HEK293T (cell line): ENCODE measurements around the gene PLEKHG4B.

ENCODE experiments used
- ARNT ChIP-seq: fragments of 450-650 bp; IDR thresholded peaks from 2 replicates; pipeline ENCODE4 v1.6.1; 2017; ENCODE audit warnings: mild to moderate bottlenecking
- ELF4 ChIP-seq: fragments of 450-650 bp; IDR thresholded peaks from 2 replicates; pipeline ENCODE4 v1.6.1; 2017; ENCODE audit warnings: antibody characterized with exemption
- FOXA1 ChIP-seq: fragments of 450-650 bp; IDR thresholded peaks from 2 replicates; pipeline ENCODE4 v1.6.1; 2016; ENCODE audit warnings: mild to moderate bottlenecking
- FOXK2 ChIP-seq: fragments of 450-650 bp; IDR thresholded peaks from 2 replicates; pipeline ENCODE4 v1.6.1; 2016; ENCODE audit warnings: mild to moderate bottlenecking
- FOXM1 ChIP-seq: fragments of 450-650 bp; IDR thresholded peaks from 2 replicates; pipeline ENCODE4 v1.6.1; 2017; ENCODE audit warnings: mild to moderate bottlenecking, borderline replicate concordance
- HDGF ChIP-seq: fragments of 450-650 bp; IDR thresholded peaks from 2 replicates; pipeline ENCODE4 v1.6.1; 2017; ENCODE audit warnings: antibody characterized with exemption, borderline replicate concordance
- NFRKB ChIP-seq: fragments of 450-650 bp; IDR thresholded peaks from 2 replicates; pipeline ENCODE4 v1.6.1; 2016; ENCODE audit warnings: mild to moderate bottlenecking, moderate library complexity
- SUZ12 ChIP-seq: fragments of 450-650 bp; IDR thresholded peaks from 2 replicates; pipeline ENCODE4 v1.6.1; 2016; ENCODE audit warnings: mild to moderate bottlenecking
- TARDBP ChIP-seq: fragments of 450-650 bp; IDR thresholded peaks from 2 replicates; pipeline ENCODE4 v1.6.1; 2016
- ZNF384 ChIP-seq: fragments of 450-650 bp; IDR thresholded peaks from 2 replicates; pipeline ENCODE4 v1.6.1; 2016
- TF ChIP-seq, protein P1 (sequence below): fragments of 450-650 bp; IDR thresholded peaks from 2 replicates; pipeline ENCODE4 v1.6.1; 2016

DNA sequence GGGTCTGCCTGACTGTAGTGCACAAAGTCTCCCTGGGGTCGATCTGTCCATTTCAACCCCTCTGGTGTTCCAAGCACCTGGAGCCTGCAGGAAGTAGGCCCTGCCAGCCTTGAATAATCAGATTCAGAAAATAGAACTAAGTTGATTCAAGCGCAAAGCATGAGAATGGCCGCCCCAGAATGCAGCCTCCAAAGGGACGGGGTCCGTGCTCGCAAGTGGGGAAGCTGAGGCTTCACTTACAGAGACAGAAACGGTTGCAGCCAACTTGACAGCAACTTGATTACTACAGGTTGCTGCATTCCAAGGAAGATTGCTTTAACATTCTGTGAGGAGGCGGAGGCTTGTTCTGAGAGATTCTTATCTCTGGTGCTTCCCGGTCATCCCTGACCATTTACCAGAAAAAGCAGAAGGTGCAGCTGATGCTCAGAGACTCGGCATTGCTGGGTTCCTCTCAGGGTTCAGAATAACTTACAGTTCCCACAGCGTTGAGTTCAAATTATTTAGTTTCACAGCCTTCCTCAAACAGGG lies 84.4 kb downstream of the PLEKHG4B start:
- no peak for TF ChIP-seq FOXK2
- no peak for TF ChIP-seq SUZ12
- TF ChIP-seq ZNF384 = no peak
- TF ChIP-seq ARNT = no peak
- no peak for TF ChIP-seq TARDBP
- no peak for TF ChIP-seq FOXM1
- TF ChIP-seq, protein P1, sequence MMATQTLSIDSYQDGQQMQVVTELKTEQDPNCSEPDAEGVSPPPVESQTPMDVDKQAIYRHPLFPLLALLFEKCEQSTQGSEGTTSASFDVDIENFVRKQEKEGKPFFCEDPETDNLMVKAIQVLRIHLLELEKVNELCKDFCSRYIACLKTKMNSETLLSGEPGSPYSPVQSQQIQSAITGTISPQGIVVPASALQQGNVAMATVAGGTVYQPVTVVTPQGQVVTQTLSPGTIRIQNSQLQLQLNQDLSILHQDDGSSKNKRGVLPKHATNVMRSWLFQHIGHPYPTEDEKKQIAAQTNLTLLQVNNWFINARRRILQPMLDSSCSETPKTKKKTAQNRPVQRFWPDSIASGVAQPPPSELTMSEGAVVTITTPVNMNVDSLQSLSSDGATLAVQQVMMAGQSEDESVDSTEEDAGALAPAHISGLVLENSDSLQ = no peak
- TF ChIP-seq ELF4 = no peak
- no peak for TF ChIP-seq NFRKB
- no peak for TF ChIP-seq FOXA1
- no peak for TF ChIP-seq HDGF
